Trophoblast cell (in vitro differentiated cells and primary cell): ENCODE data around the gene ADAM15.

Experiments
- DNase-seq, 2 donors: peaks; one replicate each; pipeline ENCODE4 v3.0.0-alpha.2; 2016
- H2AFZ ChIP-seq: 2 replicates; pipeline ENCODE4 v1.6.1; 2013; ENCODE audit warnings: low read length, moderate library complexity, mild to moderate bottlenecking; ENCODE audit not compliant: insufficient read depth, poor library complexity
- H2AK5ac ChIP-seq: 2 replicates; pipeline ENCODE4 v1.6.1; 2013; ENCODE audit warnings: mild to moderate bottlenecking, low read length
- H2BK120ac ChIP-seq: 2 replicates; pipeline ENCODE4 v1.6.1; 2013; ENCODE audit warnings: low read length, mild to moderate bottlenecking, moderate library complexity; ENCODE audit not compliant: insufficient read depth, poor library complexity
- H2BK12ac ChIP-seq: 2 replicates; pipeline ENCODE4 v1.6.1; 2013; ENCODE audit warnings: mild to moderate bottlenecking, low read length, moderate library complexity
- H2BK5ac ChIP-seq: 2 replicates; pipeline ENCODE4 v1.6.1; 2013; ENCODE audit warnings: low read length, low read depth, moderate library complexity, mild to moderate bottlenecking; ENCODE audit not compliant: poor library complexity
- H3K14ac ChIP-seq: 2 replicates; pipeline ENCODE4 v1.6.1; 2013; ENCODE audit warnings: mild to moderate bottlenecking, low read length
- H3K18ac ChIP-seq: 2 replicates; pipeline ENCODE4 v1.6.1; 2013; ENCODE audit warnings: mild to moderate bottlenecking, low read length
- H3K23ac ChIP-seq: 2 replicates; pipeline ENCODE4 v1.6.1; 2013; ENCODE audit warnings: low read length
- H3K27ac ChIP-seq: 2 replicates; pipeline ENCODE4 v1.5.1; 2013; ENCODE audit warnings: low read depth, mild to moderate bottlenecking, inconsistent platforms, low read length, moderate library complexity
- H3K27me3 ChIP-seq: 2 replicates; pipeline ENCODE4 v1.6.1; 2013; ENCODE audit warnings: inconsistent platforms, mild to moderate bottlenecking, low read length, moderate library complexity; ENCODE audit not compliant: insufficient read depth
- H3K36me3 ChIP-seq, 2 experiments: 1 replicate in 1 of 2; 2 replicates in 1 of 2; pipeline ENCODE4 v1.6.1; 2013; ENCODE audit warnings: low read length in 2 of 2, mild to moderate bottlenecking in 2 of 2, moderate library complexity in 1 of 2; ENCODE audit not compliant: insufficient read depth in 2 of 2, control insufficient read depth in 1 of 2
- H3K4ac ChIP-seq: 2 replicates; pipeline ENCODE4 v1.6.1; 2013; ENCODE audit warnings: low read depth, mild to moderate bottlenecking, low read length, moderate library complexity
- H3K4me1 ChIP-seq, 2 experiments: 1 replicate in 1 of 2; 2 replicates in 1 of 2; pipeline ENCODE4 v1.6.1; 2013; ENCODE audit warnings: low read length in 2 of 2, mild to moderate bottlenecking in 2 of 2, moderate library complexity in 1 of 2; ENCODE audit not compliant: insufficient read depth in 2 of 2, control insufficient read depth in 1 of 2
- H3K4me2 ChIP-seq: 2 replicates; pipeline ENCODE4 v1.6.1; 2013; ENCODE audit warnings: inconsistent platforms, mild to moderate bottlenecking, low read length, moderate library complexity
- H3K4me3 ChIP-seq: 2 replicates; pipeline ENCODE4 v1.5.1; 2013; ENCODE audit warnings: mild to moderate bottlenecking, low read depth, low read length, inconsistent platforms
- H3K79me1 ChIP-seq: one replicate; pipeline ENCODE4 v1.6.1; 2013; ENCODE audit warnings: low read length
- H3K79me2 ChIP-seq: 2 replicates; pipeline ENCODE4 v1.6.1; 2013; ENCODE audit warnings: low read length, mild to moderate bottlenecking; ENCODE audit not compliant: control insufficient read depth, insufficient read depth, poor library complexity
- H3K9ac ChIP-seq: 2 replicates; pipeline ENCODE4 v1.6.1; 2013; ENCODE audit warnings: mild to moderate bottlenecking, low read length
- H3K9me3 ChIP-seq: 2 replicates; pipeline ENCODE4 v1.6.1; 2013; ENCODE audit warnings: low read depth, mild to moderate bottlenecking, control low read depth, inconsistent platforms, low read length; ENCODE audit not compliant: insufficient read depth
- H4K12ac ChIP-seq: 2 replicates; pipeline ENCODE4 v1.6.1; 2013; ENCODE audit warnings: low read depth, mild to moderate bottlenecking, low read length, moderate library complexity
- H4K8ac ChIP-seq: 2 replicates; pipeline ENCODE4 v1.6.1; 2013; ENCODE audit warnings: low read depth, mild to moderate bottlenecking, low read length, moderate library complexity
- H4K91ac ChIP-seq: one replicate; pipeline ENCODE4 v1.6.1; 2013; ENCODE audit warnings: low read depth, mild to moderate bottlenecking, low read length, moderate library complexity
- WGBS: extraction: QIAGEN DNeasy Blood & Tissue Kit; methylation state at CpG from one replicate; pipeline ENCODE4 v1.1.7; 2013; ENCODE audit warnings: missing lambda C conversion rate; ENCODE audit not compliant: insufficient read length, insufficient coverage; ENCODE audit errors: extremely low coverage; 5-methylcytosine and 5-hydroxymethylcytosine counted together

Gene ADAM15

DNA sequence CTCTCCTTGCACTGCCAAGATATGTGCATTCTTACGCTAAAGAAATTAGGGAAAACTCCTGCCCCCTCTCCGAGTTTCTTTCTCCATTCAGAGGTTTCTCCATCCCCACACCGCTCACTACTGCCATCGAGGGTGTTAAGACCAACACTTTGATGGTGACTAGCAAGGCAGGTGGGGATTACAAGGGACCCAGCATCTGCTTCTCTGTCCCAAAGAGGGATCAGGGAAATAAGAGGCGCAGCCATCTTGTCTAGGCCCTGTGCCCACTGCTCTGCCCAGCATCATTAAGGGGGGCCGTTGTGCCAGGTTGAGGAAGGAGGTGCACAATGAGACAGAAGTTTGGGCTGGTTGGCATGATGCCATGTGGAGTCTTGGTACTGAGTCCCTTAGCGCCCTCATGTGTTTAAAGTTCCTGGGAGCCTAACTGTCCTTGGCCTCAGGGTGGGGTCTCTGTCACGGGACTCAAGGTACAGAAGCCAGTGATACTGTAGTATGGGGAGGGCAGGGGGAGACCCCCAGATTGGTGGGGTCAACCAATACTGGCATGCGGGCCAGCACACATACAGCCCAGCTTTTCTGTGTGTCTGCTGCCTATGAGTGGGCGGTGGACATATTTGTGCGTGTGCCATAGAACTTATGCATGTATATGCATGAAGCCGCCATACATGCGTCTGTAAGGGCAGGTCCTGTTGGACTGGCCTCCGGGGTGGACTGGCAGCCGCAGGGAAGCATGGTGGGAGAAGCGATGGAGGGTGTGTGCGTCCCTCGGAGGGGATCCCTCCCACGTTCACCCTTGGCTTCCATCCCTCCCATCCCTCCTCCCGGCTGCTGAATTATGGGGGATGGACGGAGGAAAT lies 33.0 kb downstream of the ADAM15 start:
- Histone ChIP-seq H4K12ac (no peak overlapping the region), H3K4me3 (peak overlapping the region; percentile 25), H2BK120ac (no peak overlapping the region), H3K18ac (no peak overlapping the region), H3K23ac (no peak overlapping the region), H3K4me1 (peaks cover 26 to 33% of the 10 kb centered on the region in 2 experiments), H3K27me3 (peaks cover 48% of the 10 kb centered on the region), H3K79me2 (no peaks in the 10 kb centered on the region), H3K79me1 (peaks cover 5% of the 10 kb centered on the region), H3K9me3 (peaks cover 8% of the 10 kb centered on the region), H4K8ac (no peak overlapping the region), H2BK12ac (no peak overlapping the region), H3K14ac (no peak overlapping the region), H2BK5ac (no peak overlapping the region), H3K36me3 (no peaks in the 10 kb centered on the region), H3K27ac (no peak overlapping the region), H3K4me2 (peak overlapping the region; percentile 58), H2AK5ac (no peak overlapping the region), H3K9ac (no peak overlapping the region), H3K4ac (no peak overlapping the region), H2AFZ (no peak overlapping the region), H4K91ac (no peak overlapping the region)
- no peak for DNase-seq
- no CpG with 5 or more reads among the region's 21 CpGs for WGBS

DNA sequence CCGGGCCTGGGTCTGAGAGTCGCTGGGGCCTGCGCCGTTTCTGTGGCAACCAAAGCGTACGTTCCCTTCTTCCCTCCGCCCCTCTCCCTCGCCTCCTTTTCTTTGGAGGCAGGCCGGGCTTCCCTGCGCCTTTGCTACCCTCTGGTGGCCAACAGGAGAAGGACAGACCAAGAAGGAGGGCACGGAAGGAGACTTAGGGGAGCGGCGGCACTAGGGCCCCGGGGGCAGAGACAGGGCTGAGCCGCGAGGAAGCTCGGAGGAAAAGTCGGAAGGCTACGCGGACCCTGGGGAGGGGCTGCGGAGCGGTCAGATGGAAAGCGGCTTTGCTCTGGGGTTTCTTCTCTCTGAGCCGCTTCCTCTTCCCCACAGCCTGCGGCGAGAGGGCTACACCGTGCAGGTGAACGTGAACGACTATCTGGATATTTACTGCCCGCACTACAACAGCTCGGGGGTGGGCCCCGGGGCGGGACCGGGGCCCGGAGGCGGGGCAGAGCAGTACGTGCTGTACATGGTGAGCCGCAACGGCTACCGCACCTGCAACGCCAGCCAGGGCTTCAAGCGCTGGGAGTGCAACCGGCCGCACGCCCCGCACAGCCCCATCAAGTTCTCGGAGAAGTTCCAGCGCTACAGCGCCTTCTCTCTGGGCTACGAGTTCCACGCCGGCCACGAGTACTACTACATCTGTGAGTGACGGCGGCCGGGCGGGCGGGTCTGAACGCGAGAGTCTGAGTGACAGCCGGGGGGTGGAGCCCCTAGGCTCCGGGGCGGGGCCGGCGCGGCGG lies 33.8 kb downstream of the ADAM15 start:
- H3K4me3 ChIP-seq = peak overlapping the region; percentile 91
- peak overlapping the region; percentile 44 for H3K27ac ChIP-seq
- peaks cover 39% of the 10 kb centered on the region for H3K27me3 ChIP-seq
- no peak overlapping the region for H2BK12ac ChIP-seq
- no peak overlapping the region for H2BK120ac ChIP-seq
- H3K4ac ChIP-seq = no peak overlapping the region
- peak overlapping the region; percentile 25 for H4K8ac ChIP-seq
- no peak overlapping the region for H4K12ac ChIP-seq
- H3K14ac ChIP-seq = no peak overlapping the region
- H3K23ac ChIP-seq = no peak overlapping the region
- H2AFZ ChIP-seq = peak overlapping the region; percentile 88
- H2AK5ac ChIP-seq = no peak overlapping the region
- H3K4me1 ChIP-seq = peaks cover 22 to 26% of the 10 kb centered on the region in 2 experiments
- no peaks in the 10 kb centered on the region for H3K79me2 ChIP-seq
- peaks cover 5% of the 10 kb centered on the region for H3K79me1 ChIP-seq
- H2BK5ac ChIP-seq = peak overlapping the region; percentile 36
- H3K9me3 ChIP-seq = peaks cover 7% of the 10 kb centered on the region
- H4K91ac ChIP-seq = peak overlapping the region; percentile 11
- no CpG with 5 or more reads among the region's 67 CpGs for WGBS
- H3K36me3 ChIP-seq = no peaks in the 10 kb centered on the region
- H3K18ac ChIP-seq = no peak overlapping the region
- peak; percentile 92 to 94 for DNase-seq
- peak overlapping the region; percentile 93 for H3K4me2 ChIP-seq
- H3K9ac ChIP-seq = peak overlapping the region; percentile 55

DNA sequence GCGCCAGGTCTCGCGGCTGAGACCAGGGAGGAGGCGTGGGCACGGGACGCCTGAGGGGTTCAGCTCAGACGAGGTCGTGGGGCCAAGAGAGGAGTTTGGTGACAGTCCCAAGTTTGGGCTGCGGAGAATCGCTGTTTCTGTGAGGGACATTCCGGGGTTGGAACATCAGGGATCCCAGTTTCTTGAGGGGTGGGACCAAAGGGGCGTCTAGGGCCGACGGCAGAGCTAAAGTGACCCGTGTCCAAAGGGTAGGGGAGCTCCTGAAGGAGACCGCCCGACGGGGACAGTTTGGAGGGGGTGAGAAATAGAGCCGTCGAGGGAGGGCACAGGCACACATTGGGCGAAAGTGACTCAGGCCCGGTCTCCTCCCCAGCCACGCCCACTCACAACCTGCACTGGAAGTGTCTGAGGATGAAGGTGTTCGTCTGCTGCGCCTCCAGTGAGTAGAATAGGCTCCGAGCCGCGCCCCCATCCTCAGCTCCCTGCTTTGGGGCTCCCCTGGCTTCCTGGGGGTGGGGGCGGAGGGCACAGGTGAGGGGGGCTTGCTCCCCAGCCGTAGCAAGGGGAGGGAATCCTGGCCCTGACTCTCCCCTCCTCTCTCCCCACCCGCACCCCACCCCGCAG lies 34.5 kb downstream of the ADAM15 start:
- H2AK5ac ChIP-seq = no peak overlapping the region
- peaks cover 5% of the 10 kb centered on the region for H3K79me1 ChIP-seq
- no CpG with 5 or more reads among the region's 32 CpGs for WGBS
- peak; percentile 84 to 85 for DNase-seq
- no peak overlapping the region for H2BK5ac ChIP-seq
- H4K91ac ChIP-seq = peak overlapping the region; percentile 44
- peak overlapping the region; percentile 93 for H3K4me2 ChIP-seq
- no peak overlapping the region for H2BK120ac ChIP-seq
- H3K18ac ChIP-seq = peak overlapping the region; percentile 14
- H4K12ac ChIP-seq = peak overlapping the region; percentile 23
- H2BK12ac ChIP-seq = peak overlapping the region; percentile 42
- peak overlapping the region; percentile 36 for H3K27ac ChIP-seq
- peak overlapping the region; percentile 25 for H3K14ac ChIP-seq
- peaks cover 21 to 22% of the 10 kb centered on the region in 2 experiments for H3K4me1 ChIP-seq
- H3K27me3 ChIP-seq = peaks cover 32% of the 10 kb centered on the region
- no peak overlapping the region for H3K23ac ChIP-seq
- peak overlapping the region; percentile 56 for H3K4me3 ChIP-seq
- peak overlapping the region; percentile 88 for H2AFZ ChIP-seq
- peaks cover 6% of the 10 kb centered on the region for H3K9me3 ChIP-seq
- no peaks in the 10 kb centered on the region for H3K79me2 ChIP-seq
- no peaks in the 10 kb centered on the region for H3K36me3 ChIP-seq
- H3K4ac ChIP-seq = no peak overlapping the region
- H3K9ac ChIP-seq = no peak overlapping the region
- H4K8ac ChIP-seq = peak overlapping the region; percentile 61

DNA sequence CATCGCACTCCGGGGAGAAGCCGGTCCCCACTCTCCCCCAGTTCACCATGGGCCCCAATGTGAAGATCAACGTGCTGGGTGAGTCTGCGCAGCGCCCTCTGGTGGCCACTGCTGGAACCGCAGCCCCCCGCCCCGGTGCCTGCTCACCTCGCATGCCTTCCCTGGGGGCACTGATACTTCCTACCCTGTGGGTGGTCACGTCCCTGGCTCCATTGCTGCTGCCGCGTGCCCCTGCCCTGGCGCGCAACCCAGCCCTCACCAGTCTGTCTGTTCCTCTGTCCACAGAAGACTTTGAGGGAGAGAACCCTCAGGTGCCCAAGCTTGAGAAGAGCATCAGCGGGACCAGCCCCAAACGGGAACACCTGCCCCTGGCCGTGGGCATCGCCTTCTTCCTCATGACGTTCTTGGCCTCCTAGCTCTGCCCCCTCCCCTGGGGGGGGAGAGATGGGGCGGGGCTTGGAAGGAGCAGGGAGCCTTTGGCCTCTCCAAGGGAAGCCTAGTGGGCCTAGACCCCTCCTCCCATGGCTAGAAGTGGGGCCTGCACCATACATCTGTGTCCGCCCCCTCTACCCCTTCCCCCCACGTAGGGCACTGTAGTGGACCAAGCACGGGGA lies 35.1 kb downstream of the ADAM15 start:
- WGBS = no CpG with 5 or more reads among the region's 24 CpGs
- Histone ChIP-seq H3K27ac (no peak overlapping the region), H4K12ac (no peak overlapping the region)

More for the DNA sequence above, 35.1 kb downstream of the ADAM15 start:
- H3K23ac ChIP-seq = no peak overlapping the region
- H3K14ac ChIP-seq = no peak overlapping the region
- no peak overlapping the region for H3K9ac ChIP-seq
- peaks cover 19% of the 10 kb centered on the region in 2 experiments for H3K4me1 ChIP-seq
- peak overlapping the region; percentile 93 for H3K4me2 ChIP-seq
- no peak overlapping the region for H2BK12ac ChIP-seq
- H3K4me3 ChIP-seq = no peak overlapping the region
- peak; percentile 65 to 68 for DNase-seq
- H3K27me3 ChIP-seq = peaks cover 26% of the 10 kb centered on the region
- H2BK120ac ChIP-seq = no peak overlapping the region
- H4K91ac ChIP-seq = no peak overlapping the region
- no peaks in the 10 kb centered on the region for H3K36me3 ChIP-seq
- H3K18ac ChIP-seq = no peak overlapping the region
- H3K4ac ChIP-seq = no peak overlapping the region
- H4K8ac ChIP-seq = no peak overlapping the region
- H3K79me2 ChIP-seq = no peaks in the 10 kb centered on the region
- H2BK5ac ChIP-seq = no peak overlapping the region
- no peak overlapping the region for H2AK5ac ChIP-seq
- H3K9me3 ChIP-seq = peaks cover 6% of the 10 kb centered on the region
- peaks cover 5% of the 10 kb centered on the region for H3K79me1 ChIP-seq
- no peak overlapping the region for H2AFZ ChIP-seq
